H9 (cell line): ENCODE measurements around the gene BBIP1. TPM values are rescaled to one million over a fixed set of nuclear protein-coding genes. Genes with fewer than 3 reads are reported as not detected.

ENCODE experiments used
- DNase-seq: peaks from one replicate; pipeline ENCODE4 v3.0.0-alpha.2; 2017
- H2AFZ ChIP-seq: one replicate; pipeline ENCODE4 v1.6.1; 2013; ENCODE audit warnings: mild to moderate bottlenecking, low read length, control low read depth, moderate library complexity
- H2AK5ac ChIP-seq: 2 replicates; pipeline ENCODE4 v1.6.1; 2013; ENCODE audit warnings: low read length, control low read depth, mixed read lengths; ENCODE audit not compliant: insufficient read length
- H2BK120ac ChIP-seq: one replicate; pipeline ENCODE4 v1.6.1; 2013; ENCODE audit warnings: low read depth, mild to moderate bottlenecking, low read length, control low read depth, inconsistent platforms; ENCODE audit not compliant: poor library complexity, severe bottlenecking
- H2BK12ac ChIP-seq: 2 replicates; pipeline ENCODE4 v1.6.1; 2013; ENCODE audit warnings: low read length, control low read depth, mixed read lengths, low read depth; ENCODE audit not compliant: insufficient read length
- H2BK15ac ChIP-seq: 2 replicates; pipeline ENCODE4 v1.6.1; 2013; ENCODE audit warnings: low read depth, low read length, control low read depth
- H2BK20ac ChIP-seq: one replicate; pipeline ENCODE4 v1.6.1; 2013; ENCODE audit warnings: low read depth, mild to moderate bottlenecking, low read length, control low read depth, inconsistent platforms; ENCODE audit not compliant: poor library complexity, severe bottlenecking
- H2BK5ac ChIP-seq: 2 replicates; pipeline ENCODE4 v1.6.1; 2013; ENCODE audit warnings: low read length, control low read depth, mixed read lengths; ENCODE audit not compliant: insufficient read length
- H3K14ac ChIP-seq: 2 replicates; pipeline ENCODE4 v1.6.1; 2013; ENCODE audit warnings: low read length, control low read depth; ENCODE audit not compliant: insufficient read depth
- H3K18ac ChIP-seq: 2 replicates; pipeline ENCODE4 v1.6.1; 2013; ENCODE audit warnings: low read depth, mild to moderate bottlenecking, mixed read lengths, low read length, control low read depth; ENCODE audit not compliant: insufficient read length
- H3K23ac ChIP-seq: 2 replicates; pipeline ENCODE4 v1.6.1; 2013; ENCODE audit warnings: low read length, control low read depth, mixed read lengths, low read depth; ENCODE audit not compliant: insufficient read length
- H3K23me2 ChIP-seq: 2 replicates; pipeline ENCODE4 v1.6.1; 2013; ENCODE audit warnings: low read depth, mild to moderate bottlenecking, mixed read lengths, low read length, control low read depth; ENCODE audit not compliant: insufficient read length, poor library complexity, severe bottlenecking
- H3K27ac ChIP-seq: 2 replicates; pipeline ENCODE4 v1.5.1; 2013; ENCODE audit warnings: low read length, control low read depth, mixed read lengths, low read depth; ENCODE audit not compliant: insufficient read length
- H3K27me3 ChIP-seq: 2 replicates; pipeline ENCODE4 v1.6.1; 2013; ENCODE audit warnings: low read length, control low read depth, inconsistent platforms; ENCODE audit not compliant: insufficient read depth
- H3K4ac ChIP-seq: 2 replicates; pipeline ENCODE4 v1.6.1; 2013; ENCODE audit warnings: low read depth, mild to moderate bottlenecking, control low read depth, inconsistent platforms, low read length, moderate library complexity
- H3K4me1 ChIP-seq: 2 replicates; pipeline ENCODE4 v1.6.1; 2013; ENCODE audit warnings: low read length, control low read depth, inconsistent platforms; ENCODE audit not compliant: insufficient read depth
- H3K4me2 ChIP-seq: 2 replicates; pipeline ENCODE4 v1.6.1; 2013; ENCODE audit warnings: low read length, control low read depth, mixed read lengths; ENCODE audit not compliant: insufficient read length, insufficient read depth
- H3K56ac ChIP-seq: 2 replicates; pipeline ENCODE4 v1.6.1; 2013; ENCODE audit warnings: low read depth, mild to moderate bottlenecking, mixed read lengths, low read length, control low read depth; ENCODE audit not compliant: insufficient read length
- H3K79me1 ChIP-seq: 2 replicates; pipeline ENCODE4 v1.6.1; 2013; ENCODE audit warnings: low read depth, mild to moderate bottlenecking, moderate library complexity, low read length, control low read depth, inconsistent platforms; ENCODE audit not compliant: insufficient read depth, poor library complexity, severe bottlenecking
- H3K79me2 ChIP-seq: 2 replicates; pipeline ENCODE4 v1.6.1; 2013; ENCODE audit warnings: low read length, control low read depth, inconsistent platforms; ENCODE audit not compliant: insufficient read depth
- H3K9ac ChIP-seq: 2 replicates; pipeline ENCODE4 v1.6.1; 2013; ENCODE audit warnings: low read length, control low read depth, mixed read lengths; ENCODE audit not compliant: insufficient read length; ENCODE audit errors: extremely low read depth
- H3K9me3 ChIP-seq: one replicate; pipeline ENCODE4 v1.6.1; 2013; ENCODE audit warnings: low read depth, low read length, inconsistent platforms; ENCODE audit not compliant: control insufficient read depth
- H3T11ph ChIP-seq: one replicate; pipeline ENCODE4 v1.6.1; 2013; ENCODE audit warnings: mild to moderate bottlenecking, low read length, control low read depth, inconsistent platforms
- H4K20me1 ChIP-seq: one replicate; pipeline ENCODE4 v1.6.1; 2013; ENCODE audit not compliant: control insufficient read depth, insufficient read length, insufficient read depth
- H4K5ac ChIP-seq: 2 replicates; pipeline ENCODE4 v1.6.1; 2013; ENCODE audit warnings: low read depth, mild to moderate bottlenecking, mixed read lengths, low read length, control low read depth; ENCODE audit not compliant: insufficient read length
- H4K8ac ChIP-seq: replicated peaks from 2 replicates; pipeline ENCODE4 v1.6.1; 2013; ENCODE audit warnings: low read length, control low read depth, mixed read lengths, low read depth; ENCODE audit not compliant: insufficient read length
- H4K91ac ChIP-seq: 2 replicates; pipeline ENCODE4 v1.6.1; 2013; ENCODE audit warnings: low read depth, mild to moderate bottlenecking, moderate library complexity, mixed read lengths, low read length, control low read depth; ENCODE audit not compliant: insufficient read length
- H3K27ac Mint-ChIP-seq, 3 experiments: 2 replicates in 2 of 3; 3 replicates in 1 of 3; pipeline ENCODE4 v1.8.0; 2020 to 2021; ENCODE audit warnings: mixed read lengths in 3 of 3, mild to moderate bottlenecking in 1 of 3, moderate library complexity in 1 of 3
- H3K27me3 Mint-ChIP-seq: 2 replicates; pipeline ENCODE4 v1.8.0; 2021; ENCODE audit warnings: low read depth, mild to moderate bottlenecking, moderate library complexity, mixed read lengths
- H3K36me3 Mint-ChIP-seq, 3 experiments: 2 replicates in 2 of 3; 3 replicates in 1 of 3; pipeline ENCODE4 v1.8.0; 2020 to 2021; ENCODE audit warnings: low read depth in 3 of 3, mixed read lengths in 3 of 3; ENCODE audit not compliant: insufficient read depth in 1 of 3
- H3K4me1 Mint-ChIP-seq, 2 experiments: 2 replicates each; pipeline ENCODE4 v1.8.0; 2020; ENCODE audit warnings: mixed read lengths in 2 of 2
- H3K4me3 Mint-ChIP-seq, 2 experiments: 2 replicates in 1 of 2; 3 replicates in 1 of 2; pipeline ENCODE4 v1.8.0; 2020 to 2021; ENCODE audit warnings: mild to moderate bottlenecking in 2 of 2, mixed read lengths in 2 of 2, moderate library complexity in 1 of 2
- H3K9me3 Mint-ChIP-seq, 2 experiments: 2 replicates in 1 of 2; 3 replicates in 1 of 2; pipeline ENCODE4 v1.8.0; 2020; ENCODE audit warnings: mild to moderate bottlenecking in 2 of 2, mixed read lengths in 2 of 2, moderate library complexity in 1 of 2
- WGBS: extraction: QIAGEN DNeasy Blood & Tissue Kit; methylation state at CpG from one replicate; pipeline ENCODE4 v1.1.7; 2013; ENCODE audit warnings: missing lambda C conversion rate, low lambda C conversion rate, mixed read lengths; ENCODE audit not compliant: insufficient read length; ENCODE audit errors: extremely low coverage; 5-methylcytosine and 5-hydroxymethylcytosine counted together
- total RNA-seq: library from RNA; stranded (reverse); gene quantifications from 2 replicates; pipeline ENCODE4 v1.2.1, GENCODE V29; 2021
- TF ChIP-seq, protein P1 (sequence below): fragments of 200-600 bp; sonication (generic); conservative IDR thresholded peaks from 3 replicates; pipeline ENCODE4 v1.8.0; 2021; ENCODE audit warnings: antibody characterized with exemption, mild to moderate bottlenecking

Gene BBIP1
- total RNA-seq, 1 experiment from 2014 or later = 18.8 TPM

GRCh38 chr10:110918269-110918642, 724 bp downstream of the BBIP1 start:
- H3K4me3 Mint-ChIP-seq = peak overlapping the region; percentile 96 to 98
- H3K9me3 Mint-ChIP-seq = no peaks in the 10 kb centered on the region; a peak in 1 of 5 replicates
- TF ChIP-seq, protein P1, sequence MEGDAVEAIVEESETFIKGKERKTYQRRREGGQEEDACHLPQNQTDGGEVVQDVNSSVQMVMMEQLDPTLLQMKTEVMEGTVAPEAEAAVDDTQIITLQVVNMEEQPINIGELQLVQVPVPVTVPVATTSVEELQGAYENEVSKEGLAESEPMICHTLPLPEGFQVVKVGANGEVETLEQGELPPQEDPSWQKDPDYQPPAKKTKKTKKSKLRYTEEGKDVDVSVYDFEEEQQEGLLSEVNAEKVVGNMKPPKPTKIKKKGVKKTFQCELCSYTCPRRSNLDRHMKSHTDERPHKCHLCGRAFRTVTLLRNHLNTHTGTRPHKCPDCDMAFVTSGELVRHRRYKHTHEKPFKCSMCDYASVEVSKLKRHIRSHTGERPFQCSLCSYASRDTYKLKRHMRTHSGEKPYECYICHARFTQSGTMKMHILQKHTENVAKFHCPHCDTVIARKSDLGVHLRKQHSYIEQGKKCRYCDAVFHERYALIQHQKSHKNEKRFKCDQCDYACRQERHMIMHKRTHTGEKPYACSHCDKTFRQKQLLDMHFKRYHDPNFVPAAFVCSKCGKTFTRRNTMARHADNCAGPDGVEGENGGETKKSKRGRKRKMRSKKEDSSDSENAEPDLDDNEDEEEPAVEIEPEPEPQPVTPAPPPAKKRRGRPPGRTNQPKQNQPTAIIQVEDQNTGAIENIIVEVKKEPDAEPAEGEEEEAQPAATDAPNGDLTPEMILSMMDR = peak; percentile 15; the same call in 1 of the 3 replicates
- Histone ChIP-seq H4K5ac (no peak overlapping the region), H3K18ac (no peak overlapping the region), H3K79me2 (peaks cover 5% of the 10 kb centered on the region; the same call in 1 of the 2 replicates), H2BK15ac (no peak overlapping the region), H3K4me2 (peak overlapping the region; percentile 85), H2BK20ac (no peak overlapping the region), H2BK120ac (no peak overlapping the region), H3K56ac (no peak overlapping the region), H2BK12ac (no peak overlapping the region), H3K4ac (no peak overlapping the region), H4K8ac (no peak overlapping the region), H2AFZ (peak overlapping the region; percentile 66), H3K79me1 (no peaks in the 10 kb centered on the region), H2AK5ac (no peak overlapping the region), H2BK5ac (no peak overlapping the region), H3T11ph (no peak overlapping the region), H3K9me3 (no peaks in the 10 kb centered on the region), H3K9ac (peak overlapping the region; percentile 65), H3K4me1 (peaks cover 4% of the 10 kb centered on the region; the same call in 1 of the 2 replicates), H3K23me2 (no peaks in the 10 kb centered on the region), H3K27me3 (no peaks in the 10 kb centered on the region), H3K27ac (no peak overlapping the region), H3K14ac (no peak overlapping the region), H4K91ac (no peak overlapping the region), H4K20me1 (no peaks in the 10 kb centered on the region), H3K23ac (no peak overlapping the region)
- peaks cover 24 to 28% of the 10 kb centered on the region in 2 experiments for H3K4me1 Mint-ChIP-seq
- H3K27me3 Mint-ChIP-seq = no peaks in the 10 kb centered on the region
- H3K27ac Mint-ChIP-seq = peak overlapping the region; percentile 92 to 95 (median 93)
- no CpG with 5 or more reads among the region's 15 CpGs for WGBS
- peaks cover 0 to 6% (median 2%) of the 10 kb centered on the region in 3 experiments; a peak in 3 of 7 replicates for H3K36me3 Mint-ChIP-seq
- peak; percentile 96 for DNase-seq
